HepG2 (cell line): ENCODE data around the gene EPX. TPM values are rescaled to one million over a fixed set of nuclear protein-coding genes. Genes with fewer than 3 reads are reported as not detected.

Experiments
- ARID5B ChIP-seq: IDR thresholded peaks from 2 replicates; pipeline ENCODE4 v1.4.0; 2020; ENCODE audit warnings: mild to moderate bottlenecking, missing genetic modification reagents
- FLYWCH1 ChIP-seq: sonication (generic); formaldehyde crosslinking; IDR thresholded peaks from 2 replicates; pipeline ENCODE4 v1.8.1; 2023; ENCODE audit warnings: mild to moderate bottlenecking, missing genetic modification reagents
- FOSL2 ChIP-seq: sonication (generic); formaldehyde crosslinking; IDR thresholded peaks from 2 replicates; pipeline ENCODE4 v1.4.0; 2020; ENCODE audit warnings: missing genetic modification reagents
- GFI1 ChIP-seq: sonication (generic); formaldehyde crosslinking; IDR thresholded peaks from 2 replicates; pipeline ENCODE4 v1.5.0; 2020; ENCODE audit warnings: missing genetic modification reagents, mild to moderate bottlenecking, borderline replicate concordance
- HOXA7 ChIP-seq: sonication (generic); formaldehyde crosslinking; IDR thresholded peaks from 2 replicates; pipeline ENCODE4 v1.8.1; 2022; ENCODE audit warnings: mild to moderate bottlenecking, missing genetic modification reagents, moderate library complexity
- NR2F6 ChIP-seq, 2 experiments: IDR thresholded peaks; 2 replicates each; pipeline ENCODE4 v1.6.1; 2016; ENCODE audit warnings: antibody characterized with exemption in 1 of 2, mild to moderate bottlenecking in 1 of 2
- PHF21A ChIP-seq: sonication (generic); formaldehyde crosslinking; IDR thresholded peaks from 2 replicates; pipeline ENCODE4 v1.5.0; 2020; ENCODE audit warnings: mild to moderate bottlenecking, missing genetic modification reagents
- SALL1 ChIP-seq: sonication (generic); formaldehyde crosslinking; IDR thresholded peaks from 2 replicates; pipeline ENCODE4 v1.8.0; 2022; ENCODE audit warnings: mild to moderate bottlenecking, missing genetic modification reagents
- SIX4 ChIP-seq: sonication (generic); formaldehyde crosslinking; IDR thresholded peaks from 2 replicates; pipeline ENCODE4 v1.4.0; 2020; ENCODE audit warnings: missing genetic modification reagents
- SMYD3 ChIP-seq: sonication (generic); formaldehyde crosslinking; IDR thresholded peaks from 2 replicates; pipeline ENCODE4 v1.8.1; 2023; ENCODE audit warnings: mild to moderate bottlenecking, missing genetic modification reagents
- SSRP1 ChIP-seq: IDR thresholded peaks from 2 replicates; pipeline ENCODE4 v1.6.1; 2016; ENCODE audit warnings: control low read depth
- TFE3 ChIP-seq: IDR thresholded peaks from 2 replicates; pipeline ENCODE4 v1.6.1; 2016
- ZBTB38 ChIP-seq: sonication (generic); formaldehyde crosslinking; IDR thresholded peaks from 2 replicates; pipeline ENCODE4 v1.5.1; 2020; ENCODE audit warnings: mild to moderate bottlenecking, missing genetic modification reagents
- ZNF224 ChIP-seq: sonication (generic); formaldehyde crosslinking; IDR thresholded peaks from 2 replicates; pipeline ENCODE4 v1.5.0; 2020; ENCODE audit warnings: mild to moderate bottlenecking, missing genetic modification reagents
- ZNF546 ChIP-seq: sonication (generic); formaldehyde crosslinking; conservative IDR thresholded peaks from 2 replicates; pipeline ENCODE4 v1.8.1; 2023; ENCODE audit warnings: mild to moderate bottlenecking, missing genetic modification reagents
- ZNF614 ChIP-seq: IDR thresholded peaks from 2 replicates; pipeline ENCODE4 v1.6.1; 2018; ENCODE audit warnings: missing biosample characterization, missing genetic modification reagents, inconsistent platforms, borderline replicate concordance
- ZNF644 ChIP-seq: IDR thresholded peaks from 2 replicates; pipeline ENCODE4 v1.6.1; 2016; ENCODE audit warnings: low read depth
- ZSCAN20 ChIP-seq: sonication (generic); formaldehyde crosslinking; IDR thresholded peaks from 2 replicates; pipeline ENCODE4 v1.4.0; 2020; ENCODE audit warnings: missing genetic modification reagents, mild to moderate bottlenecking, borderline replicate concordance
- ZSCAN21 ChIP-seq: sonication (generic); formaldehyde crosslinking; IDR thresholded peaks from 2 replicates; pipeline ENCODE4 v1.8.0; 2022; ENCODE audit warnings: mild to moderate bottlenecking, missing genetic modification reagents, moderate library complexity, borderline replicate concordance
- ZSCAN29 ChIP-seq: sonication (generic); formaldehyde crosslinking; conservative IDR thresholded peaks from 2 replicates; pipeline ENCODE4 v1.4.0; 2020; ENCODE audit warnings: mild to moderate bottlenecking, missing genetic modification reagents
- polyA plus RNA-seq, 8 experiments: library from polyadenylated mRNA; depleted of rRNA in 3 of 8; stranded (reverse) in 7 of 8; unstranded in 1 of 8; fragments of >200 nt; fragmentation: Illumina TruSeq in 4 of 8; extraction: Trizol in 4 of 8; gene quantifications; 2 replicates each; pipeline versions ENCODE4 v1.2.1 to v1.2.3, GENCODE V29; 2011 to 2016; ENCODE audit warnings: low read depth in 4 of 8, missing spikeins in 1 of 8, mixed read lengths in 1 of 8; ENCODE audit not compliant: insufficient read depth in 1 of 8
- total RNA-seq, 5 experiments: library from RNA; depleted of rRNA; stranded (reverse); fragments of >200 nt; fragmentation: Illumina TruSeq; extraction: Trizol; gene quantifications; 2 replicates each; pipeline ENCODE4 v1.2.3, GENCODE V29; 2016; ENCODE audit warnings: low read depth in 1 of 5
- TF ChIP-seq, protein P1 (sequence below): IDR thresholded peaks from 2 replicates; pipeline ENCODE4 v1.6.1; 2012; ENCODE audit warnings: low read depth, low read length, improper control_type of control experiment
- TF ChIP-seq, protein P2 (sequence below): IDR thresholded peaks from 2 replicates; pipeline ENCODE4 v1.6.1; 2016; ENCODE audit warnings: mild to moderate bottlenecking

The EPX gene
- total and polyA plus RNA-seq, 2 of the 13 experiments (the other 11 are each of a cell fraction or from before 2014, with no cell fraction given) = not detected

- TF ChIP-seq ARID5B = peak; percentile 36; the same call in 1 of the 2 replicates
- no peak for TF ChIP-seq FOSL2
- TF ChIP-seq FLYWCH1 (CRISPR knock-in tag) = no peak
- TF ChIP-seq TFE3 = 0 out of 2 replicates have a peak, but pooled peaks have one; percentile 24
- no peak for TF ChIP-seq SSRP1 (CRISPR knock-in tag)
- peak; percentile 45 for TF ChIP-seq NR2F6 (IDR thresholded peaks at IDR 0.05)
- TF ChIP-seq NR2F6 (CRISPR knock-in tag; IDR thresholded peaks at IDR 0.05) = peak; percentile 13; the same call in 1 of the 2 replicates
- TF ChIP-seq SALL1 (CRISPR knock-in tag) = peak; percentile 31; the same call in 1 of the 2 replicates
- TF ChIP-seq GFI1 (CRISPR knock-in tag) = 0 out of 2 replicates have a peak, but pooled peaks have one; percentile 24
- no peak for TF ChIP-seq ZSCAN20 (CRISPR knock-in tag)
- peak; percentile 69 for TF ChIP-seq PHF21A
- TF ChIP-seq ZNF614 (CRISPR knock-in tag) = 0 out of 2 replicates have a peak, but pooled peaks have one; percentile 33
- TF ChIP-seq HOXA7 (CRISPR knock-in tag) = no peak
- peak; percentile 37 for TF ChIP-seq ZSCAN21 (CRISPR knock-in tag)
- peak; percentile 52; the same call in 1 of the 2 replicates for TF ChIP-seq ZNF644
- TF ChIP-seq ZNF546 (CRISPR knock-in tag) = 0 out of 2 replicates have a peak, but pooled peaks have one; percentile 18
- TF ChIP-seq, protein P1, sequence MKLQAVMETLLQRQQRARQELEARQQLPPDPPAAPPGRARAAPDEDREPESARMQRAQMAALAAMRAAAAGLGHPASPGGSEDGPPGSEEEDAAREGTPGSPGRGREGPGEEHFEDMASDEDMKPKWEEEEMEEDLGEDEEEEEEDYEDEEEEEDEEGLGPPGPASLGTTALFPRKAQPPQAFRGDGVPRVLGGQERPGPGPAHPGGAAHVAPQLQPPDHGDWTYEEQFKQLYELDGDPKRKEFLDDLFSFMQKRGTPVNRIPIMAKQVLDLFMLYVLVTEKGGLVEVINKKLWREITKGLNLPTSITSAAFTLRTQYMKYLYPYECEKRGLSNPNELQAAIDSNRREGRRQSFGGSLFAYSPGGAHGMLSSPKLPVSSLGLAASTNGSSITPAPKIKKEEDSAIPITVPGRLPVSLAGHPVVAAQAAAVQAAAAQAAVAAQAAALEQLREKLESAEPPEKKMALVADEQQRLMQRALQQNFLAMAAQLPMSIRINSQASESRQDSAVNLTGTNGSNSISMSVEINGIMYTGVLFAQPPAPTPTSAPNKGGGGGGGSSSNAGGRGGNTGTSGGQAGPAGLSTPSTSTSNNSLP = 0 out of 2 replicates have a peak, but pooled peaks have one; percentile 23
- TF ChIP-seq, protein P2, sequence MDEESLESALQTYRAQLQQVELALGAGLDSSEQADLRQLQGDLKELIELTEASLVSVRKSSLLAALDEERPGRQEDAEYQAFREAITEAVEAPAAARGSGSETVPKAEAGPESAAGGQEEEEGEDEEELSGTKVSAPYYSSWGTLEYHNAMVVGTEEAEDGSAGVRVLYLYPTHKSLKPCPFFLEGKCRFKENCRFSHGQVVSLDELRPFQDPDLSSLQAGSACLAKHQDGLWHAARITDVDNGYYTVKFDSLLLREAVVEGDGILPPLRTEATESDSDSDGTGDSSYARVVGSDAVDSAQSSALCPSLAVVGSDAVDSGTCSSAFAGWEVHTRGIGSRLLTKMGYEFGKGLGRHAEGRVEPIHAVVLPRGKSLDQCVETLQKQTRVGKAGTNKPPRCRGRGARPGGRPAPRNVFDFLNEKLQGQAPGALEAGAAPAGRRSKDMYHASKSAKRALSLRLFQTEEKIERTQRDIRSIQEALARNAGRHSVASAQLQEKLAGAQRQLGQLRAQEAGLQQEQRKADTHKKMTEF = 0 out of 2 replicates have a peak, but pooled peaks have one; percentile 13
- TF ChIP-seq ZSCAN29 (CRISPR knock-in tag) = 0 out of 2 replicates have a peak, but pooled peaks have one; percentile 31
- no peak for TF ChIP-seq ZBTB38
- no peak for TF ChIP-seq SMYD3
- peak; percentile 52; the same call in 1 of the 2 replicates for TF ChIP-seq SIX4
- TF ChIP-seq ZNF224 (CRISPR knock-in tag) = no peak
Observed at GRCh38 chr17:58250344-58251011, 58.0 kb downstream of the EPX start (continued).
